Stimulated activated CD8-positive, alpha-beta memory T cell treated with anti-CD3 and anti-CD28 coated beads, Interleukin-4, amount 100 ng/mL, for 1 hour (primary cell): Measurements from ENCODE around the gene WWP2.
"Not testable (repeated sequence)": the region's sequence is repeated elsewhere in the genome, so short reads cannot be mapped to it uniquely, and the experiment has no call there.

Source experiments
- DNase-seq, 2 donors: peaks; one replicate each; pipeline ENCODE4 v3.0.0-alpha.2; 2020; ENCODE audit warnings: low read depth in 2 of 2, low spot score in 1 of 2

Gene WWP2

DNA sequence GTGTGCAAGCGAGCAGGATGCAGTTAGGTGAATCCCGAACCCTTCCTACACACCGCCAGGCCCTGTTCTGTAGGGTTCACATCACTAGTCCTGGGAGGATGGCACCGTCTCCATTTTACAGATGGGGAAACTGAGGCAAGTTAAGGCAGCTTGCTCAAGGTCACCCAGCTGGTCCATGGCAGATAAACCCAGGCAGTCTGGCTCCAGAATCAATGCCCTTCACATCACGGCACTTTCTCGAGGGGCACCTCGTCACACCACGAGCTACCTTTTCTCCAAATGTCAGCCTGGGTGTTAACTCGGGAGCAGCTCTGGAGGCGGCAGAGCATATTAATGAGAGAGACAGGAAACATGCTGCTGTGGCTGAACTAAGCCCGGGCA lies 16.9 kb upstream of the WWP2 start:
- no peak for DNase-seq

DNA sequence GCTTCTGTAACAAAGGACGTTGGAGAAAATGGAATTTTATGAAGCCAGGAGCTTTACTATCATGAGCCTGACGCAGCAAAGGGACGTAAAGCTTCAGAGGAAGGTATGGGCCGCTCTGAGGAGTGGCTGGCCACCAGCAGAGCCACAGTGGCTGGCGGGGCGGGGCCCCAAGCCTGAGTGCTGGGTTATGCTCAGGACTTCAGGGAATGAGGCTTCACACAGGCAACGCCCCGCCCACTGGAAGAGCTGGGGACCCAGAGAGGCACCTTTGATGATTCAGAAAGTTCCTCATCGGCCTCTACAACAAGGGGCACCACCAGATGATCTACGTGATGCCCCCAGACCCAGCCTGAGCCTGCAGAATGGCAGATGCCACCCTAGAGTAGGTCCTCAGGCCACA lies 16.2 kb upstream of the WWP2 start:
- DNase-seq, result no peak

DNA sequence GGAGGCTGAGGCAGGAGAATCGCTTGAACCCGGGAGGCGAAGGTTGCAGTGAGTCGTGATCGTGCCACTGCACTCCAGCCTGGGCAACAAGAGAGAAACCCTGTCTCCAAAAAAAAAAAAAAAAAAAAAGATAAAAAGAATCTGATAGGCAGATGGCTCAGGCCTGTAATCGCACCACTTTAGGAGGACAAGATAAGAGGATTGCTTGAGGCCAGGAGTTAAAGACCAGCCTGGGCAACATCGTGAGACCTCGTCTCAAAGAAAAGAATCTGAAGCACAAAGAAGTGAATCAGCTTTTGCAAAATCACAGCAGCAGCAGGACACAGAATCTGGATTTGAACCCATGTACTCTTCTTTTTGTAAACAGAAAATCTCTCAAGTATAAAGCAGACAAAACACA lies 15.0 kb upstream of the WWP2 start:
- DNase-seq, result no peak

DNA sequence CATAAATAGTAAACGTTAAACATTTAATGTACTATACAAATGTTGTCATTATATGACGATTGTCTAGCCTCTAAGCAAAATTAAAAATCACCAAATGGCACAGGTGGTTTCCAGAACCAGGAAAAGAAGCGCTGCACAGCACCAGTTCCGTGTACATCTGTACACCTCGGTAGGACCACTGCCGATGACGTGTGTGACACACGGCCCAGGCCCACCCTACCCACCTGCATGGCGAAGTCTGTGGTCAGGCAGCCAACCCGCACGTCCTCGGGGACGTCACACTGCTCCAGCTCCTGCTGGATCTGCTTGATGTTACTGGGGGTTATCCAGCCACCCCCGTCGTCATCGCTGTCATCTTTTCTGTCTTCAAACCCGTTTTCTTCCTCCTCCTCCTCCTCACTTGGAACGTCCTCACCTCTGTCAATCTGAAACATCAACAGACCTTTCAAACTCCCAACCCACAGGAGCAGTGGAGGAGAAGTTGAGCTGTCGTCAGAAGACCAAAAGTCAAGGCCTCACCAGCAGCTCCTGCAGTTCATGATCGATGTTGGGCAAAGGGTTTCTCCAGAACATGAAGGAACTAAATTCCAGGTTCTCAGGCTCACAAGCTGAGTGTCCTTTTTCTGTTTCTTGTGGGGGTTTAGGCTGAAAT lies 13.3 kb upstream of the WWP2 start:
- DNase-seq, result no peak

DNA sequence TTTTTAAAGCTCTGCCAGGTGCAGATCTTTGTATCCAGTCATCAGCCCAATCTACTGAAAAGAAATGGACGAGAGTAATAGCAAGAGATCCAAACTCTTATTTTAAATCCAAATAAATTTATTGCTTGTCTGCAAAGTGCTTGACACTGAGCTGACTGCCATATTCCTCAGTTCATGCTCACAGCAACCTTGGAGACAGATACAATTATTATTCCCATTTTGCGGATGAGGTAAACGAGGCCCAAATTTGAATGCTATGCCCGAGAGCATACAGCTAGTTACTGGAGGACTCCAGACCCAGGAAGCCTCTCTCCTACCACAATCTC lies 8.0 kb upstream of the WWP2 start:
- DNase-seq, result no peak

DNA sequence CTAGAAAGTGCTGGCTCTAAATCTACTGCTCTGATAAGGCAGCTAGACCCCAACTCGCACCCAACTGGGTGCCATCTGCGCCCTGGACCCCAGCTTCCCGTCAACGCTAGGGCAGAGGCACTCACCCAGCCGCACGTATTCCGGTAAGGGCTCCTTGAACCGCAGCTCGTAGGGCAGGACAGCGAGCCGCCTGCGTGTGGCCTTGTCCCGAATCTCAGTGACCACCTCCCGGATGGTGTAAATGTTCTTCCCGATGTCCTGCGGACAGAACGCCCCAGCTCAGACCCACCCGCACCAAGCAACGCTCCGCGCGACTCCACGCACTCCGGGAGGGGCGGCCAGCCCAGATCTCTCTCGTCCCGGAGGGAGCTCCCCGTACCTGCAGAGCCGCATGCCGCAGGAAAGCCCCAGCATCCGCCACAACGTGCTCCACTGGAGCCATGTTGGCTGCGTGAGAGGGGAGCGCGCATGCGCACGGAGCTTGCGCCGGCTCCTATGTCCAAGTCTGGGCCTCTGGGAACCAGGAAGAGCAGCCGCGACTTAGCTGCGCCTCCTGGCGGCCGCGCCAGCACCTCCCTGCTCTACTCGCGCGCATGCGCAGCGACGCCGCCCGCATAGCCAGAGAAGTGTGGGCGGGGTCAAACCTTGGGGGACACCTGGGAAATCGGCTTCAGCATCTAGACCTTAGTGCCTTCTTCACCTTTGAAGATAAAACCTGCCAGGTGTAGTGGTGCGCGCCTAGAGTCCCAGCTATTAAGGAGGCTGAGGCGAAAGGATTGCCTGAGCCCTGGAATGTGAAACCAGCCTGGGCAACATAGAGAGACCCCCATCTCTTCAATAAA lies 7.4 kb upstream of the WWP2 start, which contains the start of gene NOB1:
NOB1 (minus strand) TSS at position 458 of the 842 bp plus-strand sequence; CDS start at position 442, 16 bp downstream.
- DNase-seq, result peak; percentile 88 to 94

DNA sequence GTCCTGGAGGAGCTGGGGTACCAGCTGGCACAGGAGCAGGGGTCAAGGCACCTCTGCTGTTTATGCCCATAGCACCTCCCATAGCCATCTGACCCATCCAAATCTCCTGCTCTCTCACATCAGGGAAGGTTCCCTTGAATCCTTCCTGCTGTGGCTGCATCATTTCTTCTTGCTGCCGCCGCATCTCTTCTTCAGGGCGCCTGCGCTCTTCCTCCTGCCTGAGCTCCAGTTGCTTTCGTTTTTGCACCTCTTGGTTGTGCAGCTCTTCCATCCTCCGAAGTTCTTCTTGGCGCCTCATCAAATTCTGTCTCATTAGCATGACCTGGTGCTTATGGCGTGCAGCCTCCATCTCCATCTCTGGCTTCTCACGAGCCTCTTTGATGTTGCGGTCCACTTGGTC lies 5.4 kb upstream of the WWP2 start:
- no peak for DNase-seq

DNA sequence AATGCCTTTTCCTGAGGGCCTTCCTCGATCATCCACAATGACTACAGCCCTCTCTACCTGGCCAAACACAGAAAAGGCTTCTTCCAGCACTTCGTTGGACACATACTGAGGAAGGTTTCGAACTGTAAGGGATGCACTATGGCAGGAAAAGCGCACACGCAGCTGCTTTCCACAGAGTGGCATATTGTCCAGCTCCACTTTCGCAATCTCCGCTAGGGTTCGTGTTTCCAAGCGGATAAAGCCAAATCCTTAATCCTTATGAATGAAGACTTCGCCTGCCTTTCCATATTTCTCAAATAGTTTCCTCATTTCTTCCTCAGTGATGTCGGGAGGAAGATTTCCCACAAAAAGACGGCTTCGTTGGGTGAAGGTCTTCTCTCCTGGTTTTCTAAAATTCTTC lies 4.8 kb upstream of the WWP2 start:
- not testable (repeated sequence) for DNase-seq

DNA sequence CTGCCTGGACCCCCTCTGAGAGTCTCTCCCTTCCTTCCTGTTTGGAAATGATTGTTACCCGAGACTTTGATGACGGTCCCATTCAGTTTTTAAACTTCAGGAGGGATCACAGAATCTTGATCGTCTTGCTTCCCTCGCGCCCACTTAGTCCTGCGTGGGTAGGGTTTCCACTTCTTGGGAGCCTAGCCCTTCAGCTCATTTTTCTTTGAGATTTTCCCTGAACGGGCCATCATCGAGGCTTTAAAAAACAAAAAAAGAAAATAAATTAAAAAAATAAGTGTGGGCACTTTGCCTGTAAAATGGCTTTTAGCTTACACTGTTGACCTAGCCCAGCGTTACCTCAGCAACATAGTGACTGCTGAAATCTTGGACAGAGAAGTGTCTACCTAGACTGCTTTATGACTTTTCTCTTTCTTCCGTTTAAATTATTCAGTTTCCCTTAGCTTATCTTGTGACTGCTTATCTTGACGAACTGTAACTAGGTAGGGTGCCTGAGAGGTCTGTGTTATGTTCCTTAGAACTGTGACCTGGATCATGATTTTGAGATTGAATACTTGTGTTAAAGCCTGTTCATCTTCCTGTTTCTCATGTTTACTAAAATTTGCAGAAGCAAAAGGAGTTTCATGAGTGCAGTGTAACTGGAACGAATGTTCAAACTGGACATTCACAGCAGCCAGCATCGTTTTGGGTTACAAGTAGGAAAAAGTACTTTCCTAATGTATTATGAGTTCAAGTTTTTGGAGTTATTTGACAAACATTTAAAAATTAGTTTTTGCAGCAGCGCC lies 874 bp downstream of the WWP2 start:
- no peak for DNase-seq

DNA sequence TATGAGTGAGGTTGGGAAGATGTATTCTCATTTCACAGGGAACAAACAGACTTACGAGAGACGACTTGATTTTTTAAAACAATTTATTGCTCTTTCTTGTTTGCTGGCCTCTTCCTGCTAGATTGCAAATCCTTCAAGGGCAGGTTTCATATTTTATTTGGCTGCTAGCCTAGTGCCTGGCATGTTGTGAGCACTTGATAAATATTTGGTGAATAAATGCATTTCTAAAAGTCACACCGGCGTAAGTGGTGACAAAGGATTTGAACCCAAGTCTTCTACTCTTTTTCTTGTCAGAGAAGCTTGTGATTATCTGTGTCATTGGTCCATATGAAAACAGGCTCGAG lies 1.4 kb downstream of the WWP2 start:
- DNase-seq, result no peak

DNA sequence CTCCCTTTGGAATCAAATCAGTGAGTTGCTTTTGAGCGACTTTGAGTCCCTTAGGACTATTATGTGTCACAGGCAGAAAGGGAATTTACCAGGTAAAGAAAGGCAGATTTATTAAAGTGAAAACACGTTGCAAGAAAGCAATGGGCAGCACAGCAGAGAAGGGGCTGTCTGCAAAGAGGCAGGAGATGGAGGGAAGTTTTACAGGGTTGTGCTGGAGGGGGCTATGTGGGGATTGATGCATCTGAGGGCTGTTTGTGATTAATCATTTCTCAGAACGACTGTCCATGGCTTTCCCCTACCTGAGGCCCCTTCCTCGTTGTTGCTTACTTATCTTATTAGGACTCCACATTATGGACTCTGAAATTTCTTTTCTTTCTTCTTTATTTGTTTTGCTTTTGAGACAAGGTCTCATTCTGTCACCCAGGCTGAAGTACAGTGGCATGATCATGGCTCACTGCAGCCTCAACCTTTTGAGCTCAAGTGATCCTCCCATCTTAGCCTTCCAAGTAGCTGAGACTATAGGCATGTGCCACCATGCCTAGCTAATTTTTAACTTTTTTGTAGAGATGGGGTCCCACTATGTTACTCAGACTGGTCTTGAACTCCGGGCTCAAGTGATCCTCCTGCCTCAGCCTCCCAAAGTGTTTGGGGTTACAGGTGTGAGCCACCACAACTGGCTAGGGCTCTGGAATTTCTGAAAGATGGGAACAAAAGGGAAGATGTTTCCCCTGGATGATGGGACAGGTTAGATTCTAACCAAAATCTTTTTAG lies 5.5 kb downstream of the WWP2 start:
- DNase-seq, result no peak

DNA sequence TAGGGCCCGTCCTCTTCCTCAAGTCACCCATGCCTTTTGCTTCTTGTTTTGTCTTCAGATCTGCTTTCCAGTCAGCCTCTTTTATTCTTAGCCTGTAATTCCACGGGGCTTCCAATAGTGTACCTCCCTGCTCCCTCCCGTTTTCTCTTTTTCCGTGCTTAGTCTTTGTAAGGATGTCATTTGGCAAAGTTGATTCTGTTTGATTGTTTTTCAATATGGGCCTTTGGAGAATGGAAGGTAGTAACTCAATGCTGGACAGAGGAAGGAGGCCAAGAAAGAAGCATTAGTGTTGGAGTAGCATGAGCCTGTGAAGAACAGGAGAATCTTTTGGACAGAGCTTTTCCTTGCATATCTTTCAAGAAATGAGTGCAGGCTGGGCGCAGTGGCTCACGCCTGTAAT lies 6.5 kb downstream of the WWP2 start:
- DNase-seq, result no peak

DNA sequence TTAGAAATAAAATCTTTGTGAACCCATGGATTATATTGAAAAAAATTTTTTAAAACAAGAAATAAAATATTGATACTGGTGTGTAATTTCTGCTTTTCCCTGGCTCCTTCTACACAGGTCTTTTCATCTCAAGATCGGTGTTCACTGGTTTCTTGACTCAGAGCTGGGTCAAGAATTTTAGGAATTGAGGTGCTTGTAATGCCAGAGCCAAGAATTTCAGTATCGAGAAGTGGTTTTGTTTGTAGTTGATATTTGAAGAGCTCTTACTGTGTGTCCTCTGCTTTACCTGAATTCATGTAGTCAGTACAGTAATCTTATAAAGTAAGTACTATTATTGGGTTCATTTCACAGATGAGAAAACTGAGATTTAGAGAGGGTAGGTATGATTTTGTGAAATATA lies 7.3 kb downstream of the WWP2 start:
- no peak for DNase-seq

DNA sequence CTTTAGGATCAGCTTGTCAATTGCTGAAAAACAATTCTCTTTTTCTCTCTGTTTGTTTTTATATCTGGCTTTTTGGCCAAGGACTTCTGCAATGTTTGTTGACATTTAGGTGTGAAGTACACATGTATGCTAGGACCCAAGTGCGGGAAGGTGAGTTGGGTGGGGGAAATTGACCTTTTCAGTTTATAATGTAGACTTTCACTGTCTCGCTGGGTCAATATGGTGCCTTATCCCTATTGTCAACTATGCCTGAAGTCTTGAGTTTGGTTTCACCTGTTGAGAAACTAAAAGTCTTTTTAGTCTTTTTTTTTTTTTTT lies 9.5 kb downstream of the WWP2 start:
- no peak for DNase-seq

DNA sequence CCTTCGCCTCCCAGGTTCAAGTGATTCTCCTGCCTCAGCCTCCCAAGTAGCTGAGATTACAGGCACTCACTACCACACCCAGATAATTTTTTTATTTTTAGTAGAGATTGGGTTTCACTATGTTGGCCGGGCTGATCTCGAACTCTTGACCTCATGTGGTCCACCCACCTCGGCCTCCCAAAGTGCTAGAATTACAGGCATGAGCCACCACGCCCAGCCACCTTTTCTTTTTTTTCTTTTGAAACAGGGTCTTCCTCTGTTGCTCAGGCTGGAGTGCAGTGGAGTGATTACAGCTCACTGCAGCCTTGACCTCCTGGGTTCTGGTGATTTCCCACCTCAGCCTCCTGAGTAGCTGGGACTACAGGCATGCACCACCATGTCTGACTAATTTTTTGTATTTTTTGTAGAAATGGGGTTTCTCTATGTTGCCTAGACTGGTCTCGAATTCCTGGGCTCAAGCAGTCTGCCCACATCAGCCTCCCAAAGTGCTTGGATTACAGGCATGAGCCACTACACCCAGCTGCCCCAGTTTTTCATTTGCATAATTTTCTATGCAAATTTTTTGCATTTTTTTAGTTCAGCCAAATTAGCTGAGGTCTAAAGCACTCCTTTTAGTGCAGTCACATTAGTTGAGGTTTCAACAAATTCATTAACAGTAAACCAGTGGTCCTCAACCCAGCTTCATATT lies 11.3 kb downstream of the WWP2 start:
- DNase-seq, result no peak

DNA sequence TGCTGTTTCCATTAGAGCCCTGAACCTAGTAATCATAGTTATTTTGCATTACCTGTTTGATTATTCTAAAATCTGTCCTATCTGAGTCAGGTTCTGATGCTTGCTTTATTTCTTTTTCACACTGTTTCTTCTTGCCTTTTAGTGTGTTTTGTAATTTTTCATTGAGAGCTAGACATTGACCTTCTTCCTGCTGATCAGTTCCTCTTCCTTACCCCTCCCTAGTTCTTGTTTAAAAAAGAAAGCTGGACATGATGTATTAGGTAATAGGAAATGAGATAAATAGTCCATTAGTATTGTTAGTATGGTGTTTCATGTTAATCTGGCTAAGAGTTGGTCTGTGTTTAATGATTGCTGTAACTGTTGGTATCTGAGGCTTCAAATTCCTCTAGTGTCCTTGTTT lies 13.4 kb downstream of the WWP2 start:
- no peak for DNase-seq

DNA sequence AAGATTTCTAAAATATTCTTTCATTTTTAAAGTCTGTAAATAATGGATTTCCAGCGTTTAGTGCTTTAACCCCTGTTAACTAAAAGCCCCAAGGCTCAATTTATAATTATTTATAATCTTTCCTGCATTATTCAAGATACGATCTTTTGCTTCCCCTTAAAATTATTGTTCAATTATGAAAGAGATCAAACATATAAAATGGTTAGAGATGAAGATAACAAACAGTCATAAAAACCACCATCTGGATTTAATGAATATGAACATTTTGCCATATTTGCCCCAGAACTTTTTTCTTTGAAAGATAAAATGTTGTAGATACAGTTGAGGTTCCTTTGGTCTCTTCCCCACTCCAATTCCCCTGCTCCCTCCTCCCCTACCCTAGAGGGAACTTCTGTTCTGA lies 17.6 kb downstream of the WWP2 start:
- DNase-seq, result no peak

DNA sequence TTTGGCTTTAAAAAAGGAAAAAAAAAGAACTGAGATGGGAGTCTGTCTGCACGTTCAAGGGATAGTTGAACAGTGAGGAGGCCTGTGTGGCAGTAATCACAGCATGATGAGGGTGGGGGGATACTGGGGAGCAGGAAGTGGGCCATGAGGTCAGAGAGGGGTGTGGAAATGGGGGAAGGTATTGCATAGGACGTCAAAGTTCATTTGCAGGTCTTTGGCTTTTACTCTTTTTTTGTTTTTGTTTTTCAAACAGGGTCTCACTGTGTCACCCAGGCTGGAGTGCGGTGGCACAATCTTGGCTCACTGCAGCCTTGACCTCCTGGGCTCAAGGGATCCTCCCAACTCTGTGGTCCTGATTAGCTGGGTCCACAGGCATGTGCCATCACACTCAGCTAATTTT lies 19.0 kb downstream of the WWP2 start:
- DNase-seq, result no peak

DNA sequence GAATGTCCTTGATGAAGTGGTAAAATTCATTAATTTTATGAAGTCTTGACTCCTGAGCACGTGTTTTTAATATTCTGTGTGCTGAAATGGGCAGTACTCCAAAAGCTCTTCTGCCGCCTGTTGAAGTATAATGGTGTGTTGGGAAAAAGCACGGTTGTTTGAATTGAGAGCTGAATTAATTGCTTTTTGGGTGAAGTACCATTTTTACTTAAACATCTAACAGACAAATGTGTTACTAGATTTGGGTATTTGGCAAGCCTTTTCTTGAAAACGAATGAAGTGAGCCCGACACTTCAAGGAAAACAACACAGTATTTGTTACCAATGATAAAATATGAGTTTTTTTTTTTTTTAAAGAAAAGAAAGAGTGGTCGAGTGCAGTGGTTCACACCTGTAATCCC lies 22.5 kb downstream of the WWP2 start:
- no peak for DNase-seq

DNA sequence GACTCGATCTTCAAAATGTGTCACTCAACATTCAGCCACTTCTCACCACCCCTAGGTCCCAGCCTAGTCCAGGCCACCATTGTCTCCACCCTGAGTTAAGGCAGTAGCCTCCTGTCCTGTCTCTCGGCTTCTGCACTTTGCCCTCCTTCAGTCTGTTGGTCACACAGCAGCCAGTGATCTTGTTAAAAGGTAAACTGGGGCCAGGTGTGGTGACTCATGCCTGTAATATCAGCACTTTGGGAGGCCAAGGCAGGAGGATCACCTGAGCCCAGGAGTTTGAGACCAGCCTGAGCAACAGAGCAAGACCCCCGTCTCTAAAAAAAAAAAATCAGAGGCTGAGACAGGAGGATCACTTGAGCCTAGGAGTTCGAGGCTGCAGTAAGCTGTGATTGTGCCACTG lies 25.8 kb downstream of the WWP2 start:
- DNase-seq, result no peak

DNA sequence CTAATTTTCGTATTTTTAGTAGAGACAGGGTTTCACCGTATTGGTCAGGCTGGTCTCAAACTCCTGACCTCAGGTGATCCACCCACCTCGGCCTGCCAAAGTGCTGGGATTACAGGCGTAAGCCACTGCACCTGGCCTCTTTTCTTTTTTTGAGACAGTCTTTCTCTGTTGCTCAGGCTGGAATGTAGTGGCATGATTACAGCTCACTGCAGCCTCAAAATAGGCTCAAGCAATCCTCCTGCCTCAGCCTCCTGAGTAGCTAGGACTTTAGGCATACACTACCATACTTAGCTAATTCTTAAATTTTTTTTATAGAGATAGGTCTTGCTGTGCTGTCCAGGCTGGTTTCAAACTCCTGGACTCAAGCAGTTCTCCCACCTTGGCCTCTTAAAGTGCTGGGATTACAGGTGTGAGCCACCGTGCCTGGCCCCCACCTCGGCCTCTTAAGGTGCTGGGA lies 29.3 kb downstream of the WWP2 start:
- DNase-seq, result not testable (repeated sequence)
